Mesendoderm (in vitro differentiated cells): Measurements from ENCODE around the gene SMARCA1.

Experiments
- DNase-seq: peaks from one replicate; pipeline ENCODE4 v3.0.0; 2013
- H2AK5ac ChIP-seq: 2 replicates; pipeline ENCODE4 v1.6.1; 2013; ENCODE audit warnings: low read length, inconsistent platforms
- H2BK120ac ChIP-seq: 2 replicates; pipeline ENCODE4 v1.6.1; 2013; ENCODE audit warnings: low read depth, mild to moderate bottlenecking, low read length, moderate library complexity, mixed read lengths
- H2BK15ac ChIP-seq: replicated peaks from 2 replicates; pipeline ENCODE4 v1.6.1; 2013; ENCODE audit warnings: low read depth, mild to moderate bottlenecking, moderate library complexity
- H2BK5ac ChIP-seq: 2 replicates; pipeline ENCODE4 v1.6.1; 2013; ENCODE audit warnings: low read length, inconsistent platforms
- H3K18ac ChIP-seq: 2 replicates; pipeline ENCODE4 v1.6.1; 2013; ENCODE audit warnings: mild to moderate bottlenecking, low read length, mixed read lengths
- H3K23ac ChIP-seq: one replicate; pipeline ENCODE4 v1.6.1; 2013; ENCODE audit warnings: low read length
- H3K27ac ChIP-seq: 2 replicates; pipeline ENCODE4 v1.5.1; 2013; ENCODE audit warnings: low read depth, mild to moderate bottlenecking, inconsistent platforms, low read length, moderate library complexity
- H3K27me3 ChIP-seq: 2 replicates; pipeline ENCODE4 v1.6.1; 2013; ENCODE audit warnings: low read length, control low read depth, mild to moderate bottlenecking, inconsistent platforms; ENCODE audit not compliant: insufficient read depth, poor library complexity
- H3K36me3 ChIP-seq: 2 replicates; pipeline ENCODE4 v1.6.1; 2013; ENCODE audit warnings: low read length, inconsistent platforms; ENCODE audit not compliant: control insufficient read depth, insufficient read depth
- H3K4ac ChIP-seq: one replicate; pipeline ENCODE4 v1.6.1; 2013; ENCODE audit warnings: low read depth, mild to moderate bottlenecking, low read length, moderate library complexity
- H3K4me1 ChIP-seq: 2 replicates; pipeline ENCODE4 v1.6.1; 2013; ENCODE audit warnings: low read depth, low read length, inconsistent platforms; ENCODE audit not compliant: control insufficient read depth
- H3K4me2 ChIP-seq: 2 replicates; pipeline ENCODE4 v1.6.1; 2013; ENCODE audit warnings: low read length
- H3K4me3 ChIP-seq: 2 replicates; pipeline ENCODE4 v1.5.1; 2013; ENCODE audit warnings: mild to moderate bottlenecking, low read length
- H3K56ac ChIP-seq: one replicate; pipeline ENCODE4 v1.6.1; 2013; ENCODE audit warnings: low read length
- H3K79me1 ChIP-seq: 2 replicates; pipeline ENCODE4 v1.6.1; 2013; ENCODE audit warnings: low read length, inconsistent platforms
- H3K79me2 ChIP-seq: 2 replicates; pipeline ENCODE4 v1.6.1; 2013; ENCODE audit warnings: mild to moderate bottlenecking, low read length; ENCODE audit not compliant: control insufficient read depth, insufficient read depth
- H3K9ac ChIP-seq: 2 replicates; pipeline ENCODE4 v1.6.1; 2013; ENCODE audit warnings: low read length, inconsistent platforms
- H4K5ac ChIP-seq: one replicate; pipeline ENCODE4 v1.6.1; 2013; ENCODE audit warnings: low read length
- H4K8ac ChIP-seq: one replicate; pipeline ENCODE4 v1.6.1; 2013; ENCODE audit warnings: low read depth, mild to moderate bottlenecking, control low read depth, low read length, moderate library complexity
- WGBS: extraction: QIAGEN DNeasy Blood & Tissue Kit; methylation state at CpG from one replicate; pipeline ENCODE4 v1.1.7; 2013; ENCODE audit warnings: low lambda C conversion rate, missing lambda C conversion rate; ENCODE audit not compliant: insufficient coverage; ENCODE audit errors: extremely low coverage; 5-methylcytosine and 5-hydroxymethylcytosine counted together

SMARCA1 gene

GRCh38 chrX:129525896-129526295, 2.6 kb upstream of the SMARCA1 start:
- Histone ChIP-seq H3K36me3 (no peaks in the 10 kb centered on the region), H3K79me2 (peaks cover 10% of the 10 kb centered on the region), H2BK5ac (no peak overlapping the region), H3K27me3 (no peaks in the 10 kb centered on the region), H3K4me3 (no peak overlapping the region), H3K56ac (no peak overlapping the region), H3K23ac (no peak overlapping the region), H3K4me2 (no peak overlapping the region), H2BK120ac (no peak overlapping the region), H3K9ac (no peak overlapping the region), H3K27ac (no peak overlapping the region), H3K4ac (no peak overlapping the region), H3K18ac (no peak overlapping the region), H4K8ac (no peak overlapping the region), H4K5ac (no peak overlapping the region), H3K79me1 (no peaks in the 10 kb centered on the region), H3K4me1 (no peaks in the 10 kb centered on the region), H2BK15ac (no peak overlapping the region), H2AK5ac (no peak overlapping the region)
- DNase-seq, result no peak
- no CpG with 5 or more reads among the region's 3 CpGs for WGBS

GRCh38 chrX:129525162-129525561, 1.9 kb upstream of the SMARCA1 start:
- Histone ChIP-seq H3K9ac (no peak overlapping the region), H3K23ac (no peak overlapping the region), H3K27me3 (no peaks in the 10 kb centered on the region), H4K8ac (no peak overlapping the region), H3K4me1 (no peaks in the 10 kb centered on the region), H2BK15ac (no peak overlapping the region), H2BK5ac (no peak overlapping the region), H3K4ac (no peak overlapping the region), H2BK120ac (no peak overlapping the region), H3K4me2 (no peak overlapping the region), H4K5ac (no peak overlapping the region), H3K36me3 (no peaks in the 10 kb centered on the region), H3K18ac (no peak overlapping the region), H3K27ac (no peak overlapping the region), H2AK5ac (no peak overlapping the region), H3K56ac (no peak overlapping the region), H3K79me2 (peaks cover 13% of the 10 kb centered on the region), H3K79me1 (no peaks in the 10 kb centered on the region), H3K4me3 (no peak overlapping the region)
- no CpG with 5 or more reads among the region's 4 CpGs for WGBS
- DNase-seq, result no peak

DNA sequence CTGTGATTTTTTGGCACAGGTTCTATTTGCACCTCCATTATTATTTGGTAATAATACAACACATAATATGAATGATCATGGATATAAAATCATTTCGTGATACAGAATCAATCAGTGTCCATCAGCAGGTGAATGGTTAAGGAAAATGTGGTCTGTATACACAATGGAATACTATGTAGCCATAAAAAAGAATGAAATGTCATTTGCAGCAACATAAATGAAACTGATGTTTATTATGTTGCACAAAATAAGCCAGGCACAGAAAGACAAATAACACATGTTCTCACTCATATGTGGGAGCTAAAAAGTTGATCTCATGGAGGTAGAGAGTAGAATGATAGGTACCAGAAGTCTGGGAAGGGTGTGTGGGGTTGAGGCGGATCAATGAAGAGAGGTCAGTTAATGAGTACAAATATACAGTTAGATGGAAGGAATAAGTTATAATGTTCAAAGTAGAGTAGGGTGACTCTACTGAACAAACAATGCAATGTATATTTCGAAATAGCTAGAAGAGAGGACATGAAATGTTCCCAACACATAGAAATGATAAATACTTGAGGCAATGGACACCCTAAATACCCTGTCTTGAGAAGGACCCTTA, 1.1 kb upstream of the SMARCA1 start:
- Histone ChIP-seq H3K9ac (no peak overlapping the region), H2BK5ac (no peak overlapping the region), H3K18ac (no peak overlapping the region), H4K8ac (no peak overlapping the region), H3K4me3 (no peak overlapping the region), H2BK120ac (no peak overlapping the region), H3K27me3 (no peaks in the 10 kb centered on the region), H3K36me3 (no peaks in the 10 kb centered on the region), H2AK5ac (no peak overlapping the region), H2BK15ac (no peak overlapping the region), H3K4me1 (no peaks in the 10 kb centered on the region), H3K23ac (no peak overlapping the region), H3K4ac (no peak overlapping the region), H3K79me2 (peaks cover 15% of the 10 kb centered on the region), H4K5ac (no peak overlapping the region), H3K4me2 (no peak overlapping the region), H3K79me1 (no peaks in the 10 kb centered on the region), H3K27ac (no peak overlapping the region), H3K56ac (no peak overlapping the region)
- no CpG with 5 or more reads among the region's 3 CpGs for WGBS
- no peak for DNase-seq

- WGBS, result no CpG with 5 or more reads among the region's 56 CpGs
- Histone ChIP-seq H3K27me3 (no peaks in the 10 kb centered on the region), H3K79me1 (no peaks in the 10 kb centered on the region), H4K5ac (no peak overlapping the region), H3K4me2 (no peak overlapping the region), H3K23ac (no peak overlapping the region), H3K4me3 (peak overlapping the region; percentile 84), H3K4ac (no peak overlapping the region), H2BK5ac (no peak overlapping the region), H3K36me3 (no peaks in the 10 kb centered on the region), H3K79me2 (peaks cover 15% of the 10 kb centered on the region), H3K27ac (peak overlapping the region; percentile 95), H3K9ac (peak overlapping the region; percentile 91), H2BK15ac (no peak overlapping the region), H2AK5ac (no peak overlapping the region), H3K18ac (peak overlapping the region; percentile 42), H2BK120ac (peak overlapping the region; percentile 90), H3K56ac (peak overlapping the region; percentile 98), H3K4me1 (no peaks in the 10 kb centered on the region), H4K8ac (no peak overlapping the region)
- peak; percentile 61 for DNase-seq
Observed at GRCh38 chrX:129522184-129523078, 859 bp downstream of the SMARCA1 start.

GRCh38 chrX:129520151-129520550, 3.1 kb downstream of the SMARCA1 start:
- no peaks in the 10 kb centered on the region for H3K79me1 ChIP-seq
- no peak overlapping the region for H3K4ac ChIP-seq
- H3K9ac ChIP-seq, result no peak overlapping the region
- H2BK5ac ChIP-seq, result no peak overlapping the region
- no peak overlapping the region for H3K4me2 ChIP-seq
- H3K56ac ChIP-seq, result no peak overlapping the region
- H3K23ac ChIP-seq, result no peak overlapping the region
- H2AK5ac ChIP-seq, result no peak overlapping the region
- DNase-seq, result no peak
- peaks cover 15% of the 10 kb centered on the region for H3K79me2 ChIP-seq
- H3K36me3 ChIP-seq, result no peaks in the 10 kb centered on the region
- no peak overlapping the region for H3K4me3 ChIP-seq
- no peak overlapping the region for H4K5ac ChIP-seq
- no peaks in the 10 kb centered on the region for H3K4me1 ChIP-seq
- H2BK15ac ChIP-seq, result no peak overlapping the region
- no peak overlapping the region for H3K18ac ChIP-seq
- no CpG with 5 or more reads among the region's 3 CpGs for WGBS
- H2BK120ac ChIP-seq, result no peak overlapping the region
- no peaks in the 10 kb centered on the region for H3K27me3 ChIP-seq
- no peak overlapping the region for H3K27ac ChIP-seq
- H4K8ac ChIP-seq, result no peak overlapping the region
